Esophagus squamous epithelium (tissue), 5 donors: Measurements from ENCODE around the gene TRIM46. TPM values are rescaled to one million over a fixed set of nuclear protein-coding genes. Genes with fewer than 3 reads are reported as not detected.

ENCODE experiments used
- DNase-seq: peaks from one replicate; lab custom pipeline; 2025; lab: John Stamatoyannopoulos, UW
- H3K27ac ChIP-seq, 4 donors: fragments of 200-600 bp; sonication (generic); one replicate each; pipeline ENCODE4 v1.5.1; 2016 to 2019; ENCODE audit warnings: mild to moderate bottlenecking in 1 of 4
- H3K27me3 ChIP-seq, 4 donors: fragments of 200-600 bp; sonication (generic); 1 replicate in 3 of 4; 2 replicates in 1 of 4; pipeline versions ENCODE4 v1.5.1 to v1.6.0; 2017 to 2021; ENCODE audit warnings: antibody characterized with exemption in 1 of 4
- H3K36me3 ChIP-seq, 3 donors: fragments of 200-600 bp; sonication (generic); one replicate each; pipeline ENCODE4 v1.5.1; 2016 to 2019
- H3K4me1 ChIP-seq, 3 donors: fragments of 200-600 bp; sonication (generic); one replicate each; pipeline ENCODE4 v1.5.1; 2017 to 2019
- H3K4me3 ChIP-seq, 4 donors: fragments of 200-600 bp; sonication (generic); 1 replicate in 3 of 4; 2 replicates in 1 of 4; pipeline ENCODE4 v1.5.1; 2016 to 2019; ENCODE audit warnings: mild to moderate bottlenecking in 2 of 4, moderate library complexity in 1 of 4
- H3K9me3 ChIP-seq, 3 donors: fragments of 200-600 bp; sonication (generic); one replicate each; pipeline ENCODE4 v1.5.1; 2016 to 2019
- CTCF ChIP-seq, 6 experiments: fragments of 450-650 bp in 4 of 6; fragments of 200-600 bp in 2 of 6; sonication (generic) in 2 of 6; IDR thresholded peaks; one replicate each; pipeline ENCODE4 v1.5.1; 2016 to 2019; ENCODE audit warnings: antibody characterized with exemption in 6 of 6, mild to moderate bottlenecking in 4 of 6, moderate library complexity in 4 of 6
- POLR2A ChIP-seq, 4 donors: fragments of 450-650 bp; IDR thresholded peaks; one replicate each; pipeline ENCODE4 v1.6.1; 2017; ENCODE audit warnings: antibody characterized with exemption in 4 of 4, mild to moderate bottlenecking in 4 of 4, moderate library complexity in 3 of 4
- WGBS, 2 donors: methylation state at CpG; one replicate each; pipeline ENCODE4 v1.1.5; 2018; 5-methylcytosine and 5-hydroxymethylcytosine counted together
- intact Hi-C: fragments of 100-400 bp; cut with DNase I; formaldehyde crosslinking; loops from one replicate; pipeline ENCODE4 v1.15.0; 2022
- total RNA-seq, 4 donors: library from RNA; depleted of rRNA; stranded (reverse); fragments of >200 nt; gene quantifications; one replicate each; pipeline ENCODE4 v1.1.0, GENCODE V29; 2016
- donor health status: DM: yes; HTN: yes; CAD: no.

TRIM46 gene
- total RNA-seq, 4 donors from 2014 or later = 0.30 to 0.53 (median 0.38) TPM; not detected in 1

DNA sequence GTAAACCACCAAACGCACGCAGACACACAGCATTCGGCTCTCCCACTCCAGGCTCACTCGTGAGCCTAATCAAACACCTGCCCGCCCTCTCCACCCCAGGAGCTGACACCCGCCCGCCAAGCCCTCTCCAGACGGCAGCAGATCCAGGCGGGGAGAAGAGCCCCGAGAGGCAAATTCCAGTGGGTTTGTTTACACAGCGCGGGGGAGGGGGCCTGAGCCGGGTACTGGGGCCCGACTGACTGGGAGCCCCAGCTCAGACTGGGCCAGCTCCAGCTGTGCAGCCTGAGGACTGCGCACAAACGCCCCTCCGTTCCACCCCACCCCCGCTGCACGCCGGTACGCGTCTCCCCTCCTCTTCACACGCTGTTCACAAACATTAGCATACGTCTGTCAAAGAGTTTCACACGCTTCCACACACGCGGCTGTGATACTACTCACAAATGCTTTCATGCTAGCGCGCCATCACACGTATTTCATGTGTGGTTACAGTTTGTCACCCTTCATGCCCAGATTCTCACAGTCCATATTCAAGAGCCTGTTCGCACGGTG, 47.0 kb upstream of the TRIM46 start:
- Histone ChIP-seq H3K4me3 (peak overlapping the region; percentile 71 to 87 (median 75)), H3K27me3 (peaks cover 0 to 26% (median 0%) of the 10 kb centered on the region in 4 donors), H3K27ac (peak overlapping the region; percentile 93 to 100 (median 99)), H3K9me3 (no peaks in the 10 kb centered on the region), H3K4me1 (peaks cover 24 to 84% (median 51%) of the 10 kb centered on the region in 3 donors), H3K36me3 (peaks cover 4 to 12% (median 8%) of the 10 kb centered on the region in 3 donors)
- TF ChIP-seq CTCF (IDR thresholded peaks at IDR 0.05) = peak in 1 of 6 experiments; percentile 6
- no peak for TF ChIP-seq POLR2A (IDR thresholded peaks at IDR 0.05)
- DNase-seq = no peak
- WGBS, 2 donors = 0 to 6% methylated on average over 14 to 28 of the region's 32 CpGs
- intact Hi-C loops = no loop called here

DNA sequence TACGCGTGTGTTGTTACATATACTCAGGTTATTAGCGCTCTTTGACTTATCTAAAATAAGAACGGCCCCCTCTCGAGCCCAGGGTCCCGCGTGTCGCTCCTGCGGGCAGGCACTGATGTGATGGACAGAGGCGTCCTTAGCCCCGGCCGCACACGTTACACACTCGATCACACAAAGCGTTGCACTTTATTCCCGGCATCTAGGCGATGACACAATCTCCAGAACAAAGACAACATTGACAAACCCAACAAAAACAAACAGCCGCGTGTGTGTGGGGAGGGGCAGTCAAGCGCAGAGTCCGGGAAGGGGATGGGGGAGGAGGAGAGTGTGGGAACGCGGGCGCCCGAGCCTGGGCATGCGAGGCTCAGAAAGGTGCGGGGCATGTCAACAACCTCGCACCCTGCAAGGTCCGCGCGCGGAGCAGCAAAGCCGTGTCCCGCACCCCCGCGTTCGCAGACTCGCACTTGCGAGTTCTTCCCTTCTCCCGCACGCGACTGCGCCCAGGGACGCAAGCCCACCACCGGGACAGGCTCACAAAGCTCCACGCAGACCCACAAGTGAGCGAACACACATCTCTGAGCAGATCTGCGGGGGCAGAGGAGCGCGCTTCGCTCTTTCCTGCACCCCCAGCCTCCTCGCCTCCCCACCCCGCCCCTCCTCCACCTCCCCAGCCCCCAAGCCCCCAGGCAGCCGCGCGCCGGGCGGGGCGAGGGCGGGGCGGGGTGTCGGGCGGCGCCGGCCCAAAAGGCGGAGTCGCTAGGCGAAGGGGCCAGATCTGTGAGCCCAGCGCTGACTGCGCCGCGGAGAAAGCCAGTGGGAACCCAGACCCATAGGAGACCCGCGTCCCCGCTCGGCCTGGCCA, 46.3 kb upstream of the TRIM46 start, which contains the start of gene EFNA1:
EFNA1 (plus strand) TSS at position 772 of the 862 bp plus-strand sequence. CDS start 102 bp downstream, outside the sequence.
- 0 to 1% methylated on average over 26 to 31 of the region's 76 CpGs for WGBS, 2 donors
- peaks cover 10 to 19% (median 10%) of the 10 kb centered on the region in 3 donors for H3K36me3 ChIP-seq
- intact Hi-C loops = no loop called here
- peak within 1 kb of the TSS; percentile 71 to 87 (median 75) for H3K4me3 ChIP-seq
- peaks cover 0 to 26% (median 0%) of the 10 kb centered on the region in 4 donors for H3K27me3 ChIP-seq
- H3K27ac ChIP-seq = peak within 1 kb of the TSS; percentile 93 to 100 (median 99)
- TF ChIP-seq CTCF (IDR thresholded peaks at IDR 0.05) = no peak
- peak in 3 of 4 donors; percentile 54 to 90 (median 87) for TF ChIP-seq POLR2A (IDR thresholded peaks at IDR 0.05)
- H3K4me1 ChIP-seq = peaks cover 24 to 91% (median 58%) of the 10 kb centered on the region in 3 donors
- no peak for DNase-seq
- H3K9me3 ChIP-seq = no peaks in the 10 kb centered on the region

DNA sequence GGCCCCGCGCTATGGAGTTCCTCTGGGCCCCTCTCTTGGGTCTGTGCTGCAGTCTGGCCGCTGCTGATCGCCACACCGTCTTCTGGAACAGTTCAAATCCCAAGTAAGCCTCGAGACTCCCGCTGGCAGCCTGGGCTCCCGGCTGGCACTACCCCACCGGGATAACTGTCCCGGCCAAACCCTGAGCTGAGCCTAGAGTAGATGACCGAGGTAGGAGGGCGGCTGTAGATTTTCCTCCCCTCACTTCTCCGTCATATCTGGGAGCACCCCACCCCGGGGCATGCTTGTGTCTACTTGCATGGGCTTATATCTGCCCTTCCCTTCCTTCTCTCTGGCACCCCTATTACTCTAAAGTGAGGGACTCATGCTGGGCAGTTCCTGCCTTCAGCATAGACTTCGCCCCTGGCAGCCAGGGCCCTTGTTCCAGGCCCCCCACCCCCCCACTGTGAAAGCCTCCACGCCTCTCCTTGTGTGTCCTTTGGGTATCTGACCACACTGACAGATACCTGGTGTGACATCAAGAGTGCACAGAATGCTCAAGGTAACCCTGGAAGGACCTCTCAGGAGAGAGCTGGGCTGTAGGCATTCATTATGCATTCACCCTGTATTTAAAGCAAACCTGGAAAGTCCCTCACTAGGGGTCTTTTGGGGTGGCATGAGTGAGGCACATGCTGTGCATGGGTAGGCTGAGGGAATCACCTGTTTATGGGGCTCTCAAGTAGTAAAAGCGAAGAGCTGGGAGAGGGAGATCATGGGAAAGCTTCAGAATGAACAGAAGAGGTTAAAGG, 45.5 kb upstream of the TRIM46 start:
- intact Hi-C loops = no loop called here
- Histone ChIP-seq H3K9me3 (no peaks in the 10 kb centered on the region), H3K27me3 (peaks cover 0 to 26% (median 0%) of the 10 kb centered on the region in 4 donors), H3K4me3 (peak overlapping the region; percentile 71 to 87 (median 75)), H3K27ac (peak overlapping the region; percentile 93 to 100 (median 99)), H3K36me3 (peaks cover 10 to 27% (median 12%) of the 10 kb centered on the region in 3 donors), H3K4me1 (peaks cover 24 to 100% (median 65%) of the 10 kb centered on the region in 3 donors)
- no peak for DNase-seq
- TF ChIP-seq CTCF (IDR thresholded peaks at IDR 0.05) (no peak), POLR2A (IDR thresholded peaks at IDR 0.05) (no peak)
- 2 to 8% methylated on average over 5 to 14 of the region's 17 CpGs for WGBS, 2 donors

DNA sequence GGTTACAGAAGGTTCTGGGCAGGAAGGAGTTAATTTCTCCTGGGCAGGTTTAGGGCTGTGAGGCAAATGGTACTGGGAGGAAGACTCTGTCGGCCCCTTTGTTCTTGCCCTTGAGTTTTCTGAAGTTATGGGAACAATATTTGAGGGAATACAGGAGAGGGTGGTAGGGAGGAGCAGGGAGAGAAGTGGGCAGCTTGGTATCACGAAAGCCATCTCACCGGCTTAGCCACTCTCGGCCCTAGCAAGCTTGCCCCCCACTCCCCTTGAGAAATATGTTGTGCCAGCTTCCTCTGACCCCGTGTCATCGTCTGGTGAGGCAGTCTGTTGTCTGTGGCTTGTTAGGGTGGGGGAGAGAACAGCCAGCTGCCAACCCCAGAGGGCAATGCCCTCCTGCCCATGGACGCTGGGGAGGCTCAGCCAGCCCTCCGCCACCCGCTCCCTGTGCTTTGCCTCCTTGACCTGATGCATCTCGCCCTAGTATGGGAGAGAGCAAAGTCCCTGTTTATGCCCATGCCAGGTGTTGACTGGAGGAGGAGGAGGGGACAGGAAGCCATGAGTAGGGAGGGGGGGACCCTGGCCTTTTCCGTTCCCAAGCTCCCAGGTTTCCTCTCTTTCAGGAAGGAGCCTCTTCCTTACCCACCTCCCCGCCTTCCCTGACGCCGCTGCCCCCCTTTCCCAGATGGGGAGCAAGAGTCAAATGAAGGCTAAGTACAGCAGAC, 44.7 kb upstream of the TRIM46 start:
- peaks cover 31 to 100% (median 69%) of the 10 kb centered on the region in 3 donors for H3K4me1 ChIP-seq
- no peak for DNase-seq
- TF ChIP-seq POLR2A (IDR thresholded peaks at IDR 0.05) (no peak), CTCF (IDR thresholded peaks at IDR 0.05) (no peak)
- intact Hi-C loops = no loop called here
- peak overlapping the region; percentile 93 to 100 (median 99) for H3K27ac ChIP-seq
- WGBS, 2 donors = 5 to 10% methylated on average over 6 to 7 of the region's 14 CpGs
- peak overlapping the region; percentile 71 to 87 (median 75) for H3K4me3 ChIP-seq
- peaks cover 18 to 34% (median 20%) of the 10 kb centered on the region in 3 donors for H3K36me3 ChIP-seq
- peaks cover 0 to 26% (median 0%) of the 10 kb centered on the region in 4 donors for H3K27me3 ChIP-seq
- no peaks in the 10 kb centered on the region for H3K9me3 ChIP-seq
